Measurements from ENCODE around the gene C1GALT1. TPM values are rescaled to one million over a fixed set of nuclear protein-coding genes. Genes with fewer than 3 reads are reported as not detected.

The C1GALT1 gene
- total RNA-seq, 1 donor from 2014 or later = 29.0 TPM

GRCh38 chr7:7228472-7228871, 46.1 kb downstream of the C1GALT1 start:
- TF ChIP-seq CTCF (IDR thresholded peaks at IDR 0.05) (no peak), POLR2A (IDR thresholded peaks at IDR 0.05) (no peak), POLR2AphosphoS5 (IDR thresholded peaks at IDR 0.05; ENCODE audit: insufficient read depth in 1 of 2, low read depth in 1 of 2) (no peak)
- Histone ChIP-seq H3K9me3 (peaks cover 4% of the 10 kb centered on the region), H3K27ac (no peak overlapping the region), H3K36me3 (no peaks in the 10 kb centered on the region), H3K27me3 (no peaks in the 10 kb centered on the region), H3K4me3 (no peak overlapping the region), H3K4me1 (no peaks in the 10 kb centered on the region)
- no peak for DNase-seq (ENCODE audit: extremely low spot score in 2 of 2)
- intact Hi-C loops (cut with DNase I) = no loop called here

- Histone ChIP-seq H3K4me3 (no peak overlapping the region), H3K4me1 (no peaks in the 10 kb centered on the region), H3K27me3 (no peaks in the 10 kb centered on the region), H3K36me3 (no peaks in the 10 kb centered on the region), H3K27ac (no peak overlapping the region), H3K9me3 (peaks cover 4% of the 10 kb centered on the region)
- TF ChIP-seq CTCF (IDR thresholded peaks at IDR 0.05) = no peak
- no peak for TF ChIP-seq POLR2AphosphoS5 (IDR thresholded peaks at IDR 0.05; ENCODE audit: insufficient read depth in 1 of 2, low read depth in 1 of 2)
- TF ChIP-seq POLR2A (IDR thresholded peaks at IDR 0.05) = no peak
- no peak for DNase-seq (ENCODE audit: extremely low spot score in 2 of 2)
- intact Hi-C loops (cut with DNase I) = no loop called here
Measured at GRCh38 chr7:7228967-7229366, 46.6 kb downstream of the C1GALT1 start.

GRCh38 chr7:7231000-7231399, 48.7 kb downstream of the C1GALT1 start:
- Histone ChIP-seq H3K36me3 (no peaks in the 10 kb centered on the region), H3K4me1 (no peaks in the 10 kb centered on the region), H3K9me3 (peaks cover 4% of the 10 kb centered on the region), H3K4me3 (no peak overlapping the region), H3K27me3 (no peaks in the 10 kb centered on the region), H3K27ac (no peak overlapping the region)
- TF ChIP-seq CTCF (IDR thresholded peaks at IDR 0.05) (no peak), POLR2A (IDR thresholded peaks at IDR 0.05) (no peak), POLR2AphosphoS5 (IDR thresholded peaks at IDR 0.05; ENCODE audit: insufficient read depth in 1 of 2, low read depth in 1 of 2) (no peak)
- intact Hi-C loops (cut with DNase I) = no loop called here
- no peak for DNase-seq (ENCODE audit: extremely low spot score in 2 of 2)

GRCh38 chr7:7231865-7232264, 49.5 kb downstream of the C1GALT1 start:
- Histone ChIP-seq H3K27ac (no peak overlapping the region), H3K9me3 (peaks cover 4% of the 10 kb centered on the region), H3K4me3 (no peak overlapping the region), H3K4me1 (no peaks in the 10 kb centered on the region), H3K27me3 (no peaks in the 10 kb centered on the region), H3K36me3 (no peaks in the 10 kb centered on the region)
- no peak for TF ChIP-seq POLR2A (IDR thresholded peaks at IDR 0.05)
- TF ChIP-seq CTCF (IDR thresholded peaks at IDR 0.05) = no peak
- DNase-seq (ENCODE audit: extremely low spot score in 2 of 2) = no peak
- intact Hi-C loops (cut with DNase I) = no loop called here

GRCh38 chr7:7235347-7235746, 53.0 kb downstream of the C1GALT1 start:
- Histone ChIP-seq H3K36me3 (no peaks in the 10 kb centered on the region), H3K27me3 (no peaks in the 10 kb centered on the region), H3K9me3 (peaks cover 4% of the 10 kb centered on the region), H3K27ac (no peak overlapping the region), H3K4me3 (no peak overlapping the region), H3K4me1 (no peaks in the 10 kb centered on the region)
- no peak for TF ChIP-seq POLR2A (IDR thresholded peaks at IDR 0.05)
- no peak for TF ChIP-seq POLR2AphosphoS5 (IDR thresholded peaks at IDR 0.05; ENCODE audit: insufficient read depth in 1 of 2, low read depth in 1 of 2)
- no peak for TF ChIP-seq CTCF (IDR thresholded peaks at IDR 0.05)
- DNase-seq (ENCODE audit: extremely low spot score in 2 of 2) = no peak
- intact Hi-C loops (cut with DNase I) = no loop called here

Measured in vagina (tissue), 2 donors.